Mesothelial cell of epicardium (in vitro differentiated cells): ENCODE data around the gene BLM. TPM values are rescaled to one million over a fixed set of nuclear protein-coding genes. Genes with fewer than 3 reads are reported as not detected.

Experiments used
- DNase-seq, 2 experiments: peaks; one replicate each; pipeline ENCODE4 v3.0.0; 2021; ENCODE audit warnings: low spot score in 2 of 2; ENCODE audit not compliant: unreplicated experiment in 2 of 2
- H3K27ac Mint-ChIP-seq: 2 replicates; pipeline ENCODE4 v1.8.0; 2021; ENCODE audit warnings: mixed read lengths
- H3K27me3 Mint-ChIP-seq: 2 replicates; pipeline ENCODE4 v1.8.0; 2021; ENCODE audit warnings: low read depth, mixed read lengths
- H3K36me3 Mint-ChIP-seq: 2 replicates; pipeline ENCODE4 v1.8.0; 2021; ENCODE audit warnings: mixed read lengths
- H3K4me1 Mint-ChIP-seq: 2 replicates; pipeline ENCODE4 v1.8.0; 2021; ENCODE audit warnings: mixed read lengths
- H3K4me3 Mint-ChIP-seq: 2 replicates; pipeline ENCODE4 v1.8.0; 2021; ENCODE audit warnings: mild to moderate bottlenecking, moderate library complexity, mixed read lengths
- H3K9me3 Mint-ChIP-seq: 2 replicates; pipeline ENCODE4 v1.8.0; 2021; ENCODE audit warnings: mixed read lengths
- CTCF ChIP-seq: fragments of 200-600 bp; sonication (generic); IDR thresholded peaks from one replicate; pipeline ENCODE4 v1.5.0; 2021; ENCODE audit warnings: antibody characterized with exemption; ENCODE audit not compliant: unreplicated experiment
- total RNA-seq: library from RNA; stranded (reverse); gene quantifications from 3 replicates; pipeline ENCODE4 v1.2.1, GENCODE V29; 2021

The BLM gene
- total RNA-seq, 1 donor from 2014 or later: 13.4 TPM

- Mint-ChIP-seq H3K4me1 (peaks cover 14% of the 10 kb centered on the region), H3K9me3 (peaks cover 6% of the 10 kb centered on the region), H3K4me3 (no peak overlapping the region), H3K27ac (peak overlapping the region; percentile 35), H3K27me3 (no peaks in the 10 kb centered on the region), H3K36me3 (peaks cover 4% of the 10 kb centered on the region)
- no peak for TF ChIP-seq CTCF
- no peak for DNase-seq
These were observed 26.6 kb upstream of the BLM start for GRCh38 chr15:90690585-90690984.

- peaks cover 4% of the 10 kb centered on the region for H3K36me3 Mint-ChIP-seq
- DNase-seq: no peak
- peaks cover 6% of the 10 kb centered on the region for H3K9me3 Mint-ChIP-seq
- H3K27ac Mint-ChIP-seq: no peak overlapping the region
- H3K4me3 Mint-ChIP-seq: no peak overlapping the region
- H3K27me3 Mint-ChIP-seq: no peaks in the 10 kb centered on the region
- peaks cover 13% of the 10 kb centered on the region for H3K4me1 Mint-ChIP-seq
- TF ChIP-seq CTCF: no peak
These were observed 25.8 kb upstream of the BLM start for GRCh38 chr15:90691369-90691768.

- Mint-ChIP-seq H3K9me3 (peaks cover 6% of the 10 kb centered on the region), H3K4me1 (peaks cover 10% of the 10 kb centered on the region), H3K27ac (peak overlapping the region; percentile 39), H3K4me3 (no peak overlapping the region), H3K27me3 (no peaks in the 10 kb centered on the region), H3K36me3 (peaks cover 4% of the 10 kb centered on the region)
- no peak for DNase-seq
- no peak for TF ChIP-seq CTCF
These were observed 25.0 kb upstream of the BLM start for GRCh38 chr15:90691982-90692773.

- peaks cover 13% of the 10 kb centered on the region for H3K4me1 Mint-ChIP-seq
- H3K27me3 Mint-ChIP-seq: no peaks in the 10 kb centered on the region
- H3K9me3 Mint-ChIP-seq: no peaks in the 10 kb centered on the region
- H3K27ac Mint-ChIP-seq: no peak overlapping the region
- no peak overlapping the region for H3K4me3 Mint-ChIP-seq
- DNase-seq: no peak
- H3K36me3 Mint-ChIP-seq: no peaks in the 10 kb centered on the region
- no peak for TF ChIP-seq CTCF
These were observed 22.2 kb upstream of the BLM start for GRCh38 chr15:90694987-90695386.

- Mint-ChIP-seq H3K9me3 (no peaks in the 10 kb centered on the region), H3K27me3 (no peaks in the 10 kb centered on the region), H3K4me1 (peaks cover 8% of the 10 kb centered on the region), H3K4me3 (no peak overlapping the region), H3K36me3 (peaks cover 2% of the 10 kb centered on the region), H3K27ac (no peak overlapping the region)
- DNase-seq: no peak
- no peak for TF ChIP-seq CTCF
These were observed 20.0 kb upstream of the BLM start for GRCh38 chr15:90697175-90697574.
